MG63 (cell line): Measurements from ENCODE around the gene MLXIPL. TPM values are rescaled to one million over a fixed set of nuclear protein-coding genes. Genes with fewer than 3 reads are reported as not detected.
"Not testable (repeated sequence)": the region's sequence is repeated elsewhere in the genome, so short reads cannot be mapped to it uniquely, and the experiment has no call there.

Experiments used
- DNase-seq: peaks from one replicate; pipeline ENCODE4 v3.0.0-alpha.2; 2020
- H3K27me3 ChIP-seq: fragments of 250-450 bp; sonication (Bioruptor Pico); 2 replicates; pipeline ENCODE4 v1.5.1; 2020; ENCODE audit warnings: mild to moderate bottlenecking, moderate library complexity
- H3K36me3 ChIP-seq: fragments of 250-450 bp; sonication (Bioruptor Pico); 2 replicates; pipeline ENCODE4 v1.5.1; 2020; ENCODE audit warnings: mild to moderate bottlenecking, moderate library complexity
- H3K4me3 ChIP-seq: fragments of 250-450 bp; sonication (Bioruptor Pico); 2 replicates; pipeline ENCODE4 v1.5.1; 2020; ENCODE audit warnings: mild to moderate bottlenecking, moderate library complexity
- H3K9me3 ChIP-seq: fragments of 250-450 bp; sonication (Bioruptor Pico); 2 replicates; pipeline ENCODE4 v1.5.1; 2020; ENCODE audit warnings: mild to moderate bottlenecking, moderate library complexity
- total RNA-seq: library from RNA; depleted of rRNA; stranded (reverse); fragments of >200 nt; shearing (Covaris generic); gene quantifications from 2 replicates; pipeline ENCODE4 v1.2.3, GENCODE V29; 2014; ENCODE audit warnings: low replicate concordance

The MLXIPL gene
- total RNA-seq, 1 experiment from 2014 or later, result not detected

GRCh38 chr7:73573276-73573675, 51.0 kb downstream of the MLXIPL start:
- Histone ChIP-seq H3K4me3 (no peak overlapping the region), H3K27me3 (no peaks in the 10 kb centered on the region), H3K36me3 (peaks cover 26% of the 10 kb centered on the region), H3K9me3 (no peaks in the 10 kb centered on the region)
- DNase-seq, result no peak

- no peak overlapping the region for H3K4me3 ChIP-seq
- no peak for DNase-seq
- peaks cover 26% of the 10 kb centered on the region for H3K36me3 ChIP-seq
Measured at GRCh38 chr7:73572767-73573186, 51.5 kb downstream of the MLXIPL start.

GRCh38 chr7:73570977-73571376, 53.3 kb downstream of the MLXIPL start:
- H3K4me3 ChIP-seq, result no peak overlapping the region
- no peaks in the 10 kb centered on the region for H3K9me3 ChIP-seq
- DNase-seq, result no peak
- no peaks in the 10 kb centered on the region for H3K27me3 ChIP-seq
- H3K36me3 ChIP-seq, result peaks cover 23% of the 10 kb centered on the region

More at GRCh38 chr7:73572767-73573186, 51.5 kb downstream of the MLXIPL start:
- Histone ChIP-seq H3K27me3 (no peaks in the 10 kb centered on the region), H3K9me3 (no peaks in the 10 kb centered on the region)

GRCh38 chr7:73570521-73570920, 53.8 kb downstream of the MLXIPL start:
- Histone ChIP-seq H3K4me3 (no peak overlapping the region), H3K9me3 (no peaks in the 10 kb centered on the region), H3K36me3 (peaks cover 21% of the 10 kb centered on the region), H3K27me3 (no peaks in the 10 kb centered on the region)
- no peak for DNase-seq

- no peak overlapping the region for H3K4me3 ChIP-seq
- H3K36me3 ChIP-seq, result peaks cover 16% of the 10 kb centered on the region
- H3K9me3 ChIP-seq, result no peaks in the 10 kb centered on the region
- no peaks in the 10 kb centered on the region for H3K27me3 ChIP-seq
- no peak for DNase-seq
Measured at GRCh38 chr7:73569042-73569608, 55.2 kb downstream of the MLXIPL start.

- Histone ChIP-seq H3K4me3 (no peak overlapping the region), H3K9me3 (no peaks in the 10 kb centered on the region), H3K36me3 (peaks cover 12% of the 10 kb centered on the region), H3K27me3 (no peaks in the 10 kb centered on the region)
- no peak for DNase-seq
Measured at GRCh38 chr7:73567846-73568685, 56.3 kb downstream of the MLXIPL start.

GRCh38 chr7:73567140-73567539, 57.2 kb downstream of the MLXIPL start:
- DNase-seq, result no peak
- H3K27me3 ChIP-seq, result no peaks in the 10 kb centered on the region
- H3K9me3 ChIP-seq, result no peaks in the 10 kb centered on the region
- no peak overlapping the region for H3K4me3 ChIP-seq
- H3K36me3 ChIP-seq, result peaks cover 12% of the 10 kb centered on the region

- not testable (repeated sequence) for H3K4me3 ChIP-seq, H3K27me3 ChIP-seq, H3K9me3 ChIP-seq, DNase-seq
- peaks cover 12% of the 10 kb centered on the region for H3K36me3 ChIP-seq
Measured at GRCh38 chr7:73566431-73566830, 57.9 kb downstream of the MLXIPL start.

- no peaks in the 10 kb centered on the region for H3K9me3 ChIP-seq
- H3K4me3 ChIP-seq, result no peak overlapping the region
- H3K27me3 ChIP-seq, result no peaks in the 10 kb centered on the region
- peaks cover 6% of the 10 kb centered on the region for H3K36me3 ChIP-seq
- no peak for DNase-seq
Measured at GRCh38 chr7:73565675-73566340, 58.5 kb downstream of the MLXIPL start.

GRCh38 chr7:73560109-73560835, 64.0 kb downstream of the MLXIPL start:
- H3K9me3 ChIP-seq, result no peaks in the 10 kb centered on the region

GRCh38 chr7:73557397-73558257, 66.7 kb downstream of the MLXIPL start, which contains the start of gene BCL7B:
Gene BCL7B (minus strand): TSS chr7:73557690. CDS start chr7:73557578, 112 bp downstream.
- Histone ChIP-seq H3K36me3 (peaks cover 2% of the 10 kb centered on the region; the same call in 1 of the 2 replicates), H3K9me3 (no peaks in the 10 kb centered on the region), H3K4me3 (peak within 1 kb of the TSS; percentile 70), H3K27me3 (no peaks in the 10 kb centered on the region)
- DNase-seq, result peak; percentile 56

More at GRCh38 chr7:73560109-73560835, 64.0 kb downstream of the MLXIPL start:
- H3K36me3 ChIP-seq, result no peaks in the 10 kb centered on the region
- DNase-seq, result peak; percentile 75
- H3K27me3 ChIP-seq, result no peaks in the 10 kb centered on the region
- no peak overlapping the region for H3K4me3 ChIP-seq

- H3K4me3 ChIP-seq, result peak overlapping the region; percentile 70
- H3K27me3 ChIP-seq, result no peaks in the 10 kb centered on the region
- no peaks in the 10 kb centered on the region for H3K9me3 ChIP-seq
- H3K36me3 ChIP-seq, result peaks cover 4% of the 10 kb centered on the region; the same call in 1 of the 2 replicates
- DNase-seq, result peak; percentile 92
Measured at GRCh38 chr7:73557108-73557396, 67.3 kb downstream of the MLXIPL start.

GRCh38 chr7:73556208-73557107, 67.9 kb downstream of the MLXIPL start:
- H3K36me3 ChIP-seq, result peaks cover 6% of the 10 kb centered on the region; the same call in 1 of the 2 replicates
- H3K9me3 ChIP-seq, result no peaks in the 10 kb centered on the region
- H3K27me3 ChIP-seq, result no peaks in the 10 kb centered on the region
- no peak for DNase-seq
- peak overlapping the region; percentile 70 for H3K4me3 ChIP-seq

- Histone ChIP-seq H3K9me3 (no peaks in the 10 kb centered on the region), H3K4me3 (peak overlapping the region; percentile 70; the same call in 1 of the 2 replicates), H3K36me3 (peaks cover 13% of the 10 kb centered on the region), H3K27me3 (no peaks in the 10 kb centered on the region)
- peak; percentile 46 for DNase-seq
Measured at GRCh38 chr7:73555411-73555982, 68.8 kb downstream of the MLXIPL start.

- not testable (repeated sequence) for H3K27me3 ChIP-seq, H3K9me3 ChIP-seq, DNase-seq, H3K4me3 ChIP-seq
- H3K36me3 ChIP-seq, result peaks cover 22% of the 10 kb centered on the region
Measured at GRCh38 chr7:73550093-73550492, 74.2 kb downstream of the MLXIPL start.
